ENCODE results near the gene RUBCNL. TPM values are rescaled to one million over a fixed set of nuclear protein-coding genes. Genes with fewer than 3 reads are reported as not detected.

The RUBCNL gene
- total and polyA plus RNA-seq, 7 donors: 1.4 to 26.9 (median 2.9) TPM

- Histone ChIP-seq H3K4me3 (no peak overlapping the region), H3K4me1 (peaks cover 0 to 11% (median 4%) of the 10 kb centered on the region in 4 donors), H3K36me3 (no peaks in the 10 kb centered on the region), H3K27me3 (peaks cover 4 to 36% (median 18%) of the 10 kb centered on the region in 3 donors), H3K27ac (peak overlapping the region; percentile 4 to 58 (median 42)), H3K9me3 (no peaks in the 10 kb centered on the region)
- peak in 1 of 4 donors; percentile 15 for TF ChIP-seq POLR2AphosphoS5 (IDR thresholded peaks at IDR 0.05)
- TF ChIP-seq EP300 (IDR thresholded peaks at IDR 0.05): no peak
- intact Hi-C loops (cut with DNase I): no loop called here
- DNase-seq: peak; percentile 70
- WGBS, 2 donors: 10 to 35% methylated on average over 9 of the region's 9 CpGs
Observed at GRCh38 chr13:46389457-46390451, 2.7 kb upstream of the RUBCNL start.

- no peaks in the 10 kb centered on the region for H3K36me3 ChIP-seq
- intact Hi-C loops (cut with DNase I): no loop called here
- H3K4me1 ChIP-seq: peaks cover 0 to 11% (median 4%) of the 10 kb centered on the region in 4 donors
- no peaks in the 10 kb centered on the region for H3K9me3 ChIP-seq
- TF ChIP-seq POLR2AphosphoS5 (IDR thresholded peaks at IDR 0.05): no peak
- no peak overlapping the region for H3K4me3 ChIP-seq
- peak overlapping the region in 2 of 4 donors; percentile 42 to 58 for H3K27ac ChIP-seq
- no peak for DNase-seq
- WGBS, 2 donors: 19 to 62% methylated on average over 3 of the region's 3 CpGs
- peaks cover 4 to 36% (median 18%) of the 10 kb centered on the region in 3 donors for H3K27me3 ChIP-seq
Observed at GRCh38 chr13:46388846-46389245, 1.8 kb upstream of the RUBCNL start.

DNA sequence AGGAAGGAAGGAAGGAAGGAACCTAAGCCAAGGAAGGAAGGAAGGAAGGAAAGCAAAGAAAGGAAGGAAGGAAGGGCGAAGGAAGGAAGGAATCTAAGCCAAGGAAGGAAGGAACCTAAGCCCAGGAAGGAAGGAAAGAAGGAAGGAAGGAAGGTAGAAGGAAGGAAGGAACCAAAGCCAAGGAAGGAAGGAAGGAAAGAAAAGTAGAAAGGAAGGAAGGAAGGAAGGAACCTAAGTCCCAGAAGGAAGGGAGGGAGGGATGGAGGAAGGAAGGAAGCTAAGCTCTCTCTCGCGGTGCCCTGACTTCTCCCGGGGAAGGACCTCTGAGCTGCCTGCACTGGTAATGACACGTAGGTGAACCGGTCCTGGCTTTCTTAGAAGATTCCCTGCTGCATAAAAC is 1.3 kb upstream of the RUBCNL start:
- H3K27ac ChIP-seq: no peak overlapping the region
- intact Hi-C loops (cut with DNase I): no loop called here
- H3K9me3 ChIP-seq: no peaks in the 10 kb centered on the region
- DNase-seq: no peak
- 22 to 71% methylated on average over 6 of the region's 6 CpGs for WGBS, 2 donors
- peaks cover 4 to 36% (median 18%) of the 10 kb centered on the region in 3 donors for H3K27me3 ChIP-seq
- peaks cover 0 to 11% (median 4%) of the 10 kb centered on the region in 4 donors for H3K4me1 ChIP-seq
- TF ChIP-seq POLR2AphosphoS5 (IDR thresholded peaks at IDR 0.05) (no peak), CTCF (IDR thresholded peaks at IDR 0.05) (no peak), EP300 (IDR thresholded peaks at IDR 0.05) (no peak), POLR2A (IDR thresholded peaks at IDR 0.05) (no peak)
- H3K36me3 ChIP-seq: no peaks in the 10 kb centered on the region
- no peak overlapping the region for H3K4me3 ChIP-seq

- Histone ChIP-seq H3K9me3 (no peaks in the 10 kb centered on the region), H3K27me3 (peaks cover 4 to 36% (median 18%) of the 10 kb centered on the region in 3 donors), H3K27ac (peak overlapping the region; percentile 19 to 46 (median 22)), H3K36me3 (no peaks in the 10 kb centered on the region), H3K4me1 (peaks cover 0 to 11% (median 4%) of the 10 kb centered on the region in 4 donors), H3K4me3 (peak overlapping the region; percentile 23 to 48 (median 42))
- intact Hi-C loops (cut with DNase I): no loop called here
- no peak for DNase-seq
- 3 to 5% methylated on average over 37 of the region's 37 CpGs for WGBS, 2 donors
- TF ChIP-seq POLR2A (IDR thresholded peaks at IDR 0.05): no peak
Observed at GRCh38 chr13:46386392-46387063, 524 bp downstream of the RUBCNL start.

DNA sequence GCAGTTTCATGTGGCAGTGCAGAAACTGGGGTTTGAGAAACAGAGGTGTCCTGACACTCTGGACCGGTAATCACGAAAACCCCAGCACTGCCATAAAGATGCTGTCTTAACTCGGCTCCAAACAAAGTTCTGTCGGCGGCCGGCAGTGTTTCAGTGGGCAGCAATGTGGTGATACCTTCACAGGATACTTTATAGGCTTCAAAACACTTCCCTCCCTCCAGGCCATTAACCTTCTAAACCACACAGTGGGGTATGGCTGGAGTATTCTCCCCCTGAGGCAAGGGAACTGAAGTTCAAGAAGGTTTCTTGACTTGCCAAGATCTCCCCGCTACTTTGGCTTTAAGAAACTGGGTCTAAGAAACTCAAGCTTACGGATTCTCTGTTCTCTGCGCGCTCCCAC is 1.1 kb downstream of the RUBCNL start:
- TF ChIP-seq CTCF (IDR thresholded peaks at IDR 0.05): no peak
- no peak for TF ChIP-seq EP300 (IDR thresholded peaks at IDR 0.05)
- no peak for TF ChIP-seq POLR2A (IDR thresholded peaks at IDR 0.05)
- TF ChIP-seq POLR2AphosphoS5 (IDR thresholded peaks at IDR 0.05): no peak

DNA sequence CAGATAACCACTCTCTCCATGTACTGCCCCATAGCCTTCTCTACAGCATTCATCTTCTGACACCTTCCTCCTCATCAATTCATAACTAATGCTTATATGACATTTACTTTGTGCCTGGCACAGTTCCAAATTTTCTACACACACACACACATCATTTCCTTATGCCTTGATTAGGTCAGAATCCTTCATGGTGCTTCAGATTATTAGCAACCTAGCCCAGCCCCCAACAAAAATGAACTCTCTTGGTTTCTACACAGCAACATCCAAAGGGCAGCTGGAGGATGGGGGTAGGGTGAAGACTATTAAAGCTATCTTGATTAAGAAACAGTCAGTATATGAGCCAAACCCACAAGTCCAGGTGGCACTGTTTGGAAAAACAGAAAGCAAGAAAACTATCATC is 3.7 kb downstream of the RUBCNL start:
- Histone ChIP-seq H3K4me3 (no peak overlapping the region), H3K36me3 (no peaks in the 10 kb centered on the region), H3K27ac (no peak overlapping the region), H3K4me1 (peaks cover 0 to 11% (median 4%) of the 10 kb centered on the region in 4 donors), H3K9me3 (no peaks in the 10 kb centered on the region), H3K27me3 (peaks cover 4 to 29% (median 18%) of the 10 kb centered on the region in 3 donors)
- TF ChIP-seq EP300 (IDR thresholded peaks at IDR 0.05) (no peak), POLR2A (IDR thresholded peaks at IDR 0.05) (no peak), POLR2AphosphoS5 (IDR thresholded peaks at IDR 0.05) (no peak)
- intact Hi-C loops (cut with DNase I): no loop called here
- DNase-seq: no peak

More for the DNA sequence above, 1.1 kb downstream of the RUBCNL start:
- intact Hi-C loops (cut with DNase I): no loop called here
- no peak for DNase-seq
- Histone ChIP-seq H3K4me1 (peaks cover 0 to 11% (median 4%) of the 10 kb centered on the region in 4 donors), H3K27ac (peak overlapping the region in 1 of 4 donors; percentile 20), H3K4me3 (peak overlapping the region in 3 of 4 donors; percentile 40 to 48 (median 44)), H3K36me3 (no peaks in the 10 kb centered on the region), H3K27me3 (peaks cover 4 to 36% (median 18%) of the 10 kb centered on the region in 3 donors), H3K9me3 (no peaks in the 10 kb centered on the region)
- WGBS, 2 donors: 6 to 37% methylated on average over 10 of the region's 10 CpGs
